ENCODE results near the gene SORCS2.

The SORCS2 gene

DNA sequence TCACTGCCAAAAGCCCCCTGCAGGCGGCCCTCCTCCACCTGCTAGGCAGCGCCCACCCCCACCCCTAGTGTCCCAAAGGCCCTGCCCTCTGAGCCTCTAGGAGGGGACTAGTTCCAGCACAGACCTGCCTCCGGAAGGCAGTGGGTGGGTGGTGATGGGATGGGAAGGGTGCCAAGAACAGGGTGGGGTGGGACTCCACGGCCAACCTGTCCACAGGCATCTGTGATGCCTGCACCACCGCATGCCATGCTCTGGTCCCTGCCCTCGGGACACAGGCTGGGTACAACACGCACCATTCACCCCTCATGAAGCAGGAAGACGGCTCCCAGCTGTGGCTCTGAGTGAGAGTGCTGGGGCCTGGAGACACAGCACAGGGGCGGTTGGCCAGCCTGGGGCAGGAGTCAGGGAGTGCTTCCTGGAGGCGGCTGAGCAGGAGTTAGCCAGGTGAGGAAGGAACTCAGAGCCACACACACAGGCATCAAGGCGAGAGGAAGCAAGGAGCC, 485.5 kb downstream of the SORCS2 start:
- TF ChIP-seq SIN3A (IDR thresholded peaks at IDR 0.05; ENCODE audit: borderline replicate concordance, insufficient read depth, low read length) (no peak), FOXP2 (optimal IDR thresholded peaks at IDR 0.05; ENCODE audit: borderline replicate concordance, extremely low read depth, extremely low read length, insufficient read depth) (no peak), REST (IDR thresholded peaks at IDR 0.05; ENCODE audit: insufficient read depth in 1 of 2, low read depth in 2 of 2, low read length in 2 of 2) (no peak), POLR2AphosphoS5 (IDR thresholded peaks at IDR 0.05; ENCODE audit: low read depth, low read length) (no peak), TAF1 (IDR thresholded peaks at IDR 0.05; ENCODE audit: borderline replicate concordance, insufficient read depth, low read length) (no peak)

DNA sequence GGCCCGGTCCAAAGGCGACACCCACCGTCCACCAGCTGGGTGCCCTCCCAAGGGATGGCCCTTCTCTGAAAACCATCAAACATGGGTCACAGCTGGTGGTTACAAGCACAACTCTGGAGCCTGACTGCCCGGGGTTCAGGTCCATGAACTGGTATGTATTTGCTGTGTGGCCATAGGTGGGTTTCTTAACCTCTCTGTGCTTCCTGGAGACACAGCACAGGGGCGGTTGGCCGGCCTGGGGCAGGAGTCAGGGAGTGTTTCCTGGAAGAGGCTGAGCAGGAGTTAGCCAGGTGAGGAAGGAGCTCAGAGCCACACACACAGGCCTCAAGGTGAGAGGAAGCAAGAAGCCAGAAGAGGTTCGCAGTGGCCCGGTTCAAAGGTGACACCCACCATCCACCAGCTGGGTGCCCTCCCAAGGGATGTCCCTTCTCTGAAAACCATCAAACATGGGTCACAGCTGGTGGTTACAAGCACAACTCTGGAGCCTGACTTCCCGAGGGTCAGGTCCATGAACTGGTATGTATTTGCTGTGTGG, 486.0 kb downstream of the SORCS2 start:
- no peak for TF ChIP-seq SIN3A (IDR thresholded peaks at IDR 0.05; ENCODE audit: borderline replicate concordance, insufficient read depth, low read length)
- TF ChIP-seq POLR2AphosphoS5 (IDR thresholded peaks at IDR 0.05; ENCODE audit: low read depth, low read length), result no peak
- no peak for TF ChIP-seq FOXP2 (optimal IDR thresholded peaks at IDR 0.05; ENCODE audit: borderline replicate concordance, extremely low read depth, extremely low read length, insufficient read depth)
- TF ChIP-seq REST (IDR thresholded peaks at IDR 0.05; ENCODE audit: insufficient read depth in 1 of 2, low read depth in 2 of 2, low read length in 2 of 2), result no peak
- no peak for TF ChIP-seq TAF1 (IDR thresholded peaks at IDR 0.05; ENCODE audit: borderline replicate concordance, insufficient read depth, low read length)

- TF ChIP-seq SIN3A (IDR thresholded peaks at IDR 0.05; ENCODE audit: borderline replicate concordance, insufficient read depth, low read length), result no peak
- TF ChIP-seq TAF1 (IDR thresholded peaks at IDR 0.05; ENCODE audit: borderline replicate concordance, insufficient read depth, low read length), result no peak
Measured at GRCh38 chr4:7679406-7680040, 487.2 kb downstream of the SORCS2 start.

DNA sequence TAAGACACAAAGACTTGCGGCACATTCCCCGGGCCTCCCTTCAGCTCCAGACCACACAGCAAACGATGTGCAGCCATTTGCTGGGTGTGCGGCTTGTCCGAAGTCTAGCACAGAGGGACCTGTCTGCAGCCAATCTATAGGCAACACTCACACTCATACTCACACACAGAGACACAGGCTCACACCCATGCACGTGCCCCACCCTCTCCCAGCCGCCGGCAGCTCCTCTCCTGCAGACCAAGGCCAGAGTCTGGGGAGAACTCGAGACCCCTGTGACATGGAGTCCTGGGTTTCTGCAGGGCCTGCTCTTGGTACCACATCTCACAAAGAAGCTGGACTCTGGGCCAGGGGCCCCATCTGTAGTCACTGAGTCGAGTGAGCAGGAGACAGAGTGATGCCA, 487.8 kb downstream of the SORCS2 start:
- TF ChIP-seq REST (IDR thresholded peaks at IDR 0.05; ENCODE audit: insufficient read depth in 1 of 2, low read depth in 2 of 2, low read length in 2 of 2), result no peak
- no peak for TF ChIP-seq POLR2AphosphoS5 (IDR thresholded peaks at IDR 0.05; ENCODE audit: low read depth, low read length)
- TF ChIP-seq TAF1 (IDR thresholded peaks at IDR 0.05; ENCODE audit: borderline replicate concordance, insufficient read depth, low read length), result no peak
- TF ChIP-seq SIN3A (IDR thresholded peaks at IDR 0.05; ENCODE audit: borderline replicate concordance, insufficient read depth, low read length), result no peak
- TF ChIP-seq FOXP2 (optimal IDR thresholded peaks at IDR 0.05; ENCODE audit: borderline replicate concordance, extremely low read depth, extremely low read length, insufficient read depth), result no peak

DNA sequence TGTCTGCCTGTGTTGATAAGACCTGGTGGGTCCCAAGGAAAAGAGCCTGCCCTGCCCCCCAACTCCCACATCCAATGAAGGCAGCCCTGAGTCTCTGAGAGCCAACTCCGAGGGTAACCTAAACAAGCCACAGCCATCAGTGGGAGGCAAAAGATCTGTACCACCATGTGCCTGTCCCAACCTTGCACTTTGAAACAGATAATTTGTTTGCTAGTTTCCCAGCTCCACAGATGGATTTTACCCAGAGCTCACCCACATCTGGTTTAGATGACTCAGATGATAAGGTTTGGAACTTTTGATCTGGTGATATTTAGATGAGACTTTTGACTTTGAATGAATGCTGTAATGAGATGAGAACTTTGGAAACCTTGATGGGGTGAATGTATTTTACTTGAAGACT, 488.4 kb downstream of the SORCS2 start:
- TF ChIP-seq SIN3A (IDR thresholded peaks at IDR 0.05; ENCODE audit: borderline replicate concordance, insufficient read depth, low read length) (no peak), TAF1 (IDR thresholded peaks at IDR 0.05; ENCODE audit: borderline replicate concordance, insufficient read depth, low read length) (no peak), FOXP2 (optimal IDR thresholded peaks at IDR 0.05; ENCODE audit: borderline replicate concordance, extremely low read depth, extremely low read length, insufficient read depth) (no peak), REST (IDR thresholded peaks at IDR 0.05; ENCODE audit: insufficient read depth in 1 of 2, low read depth in 2 of 2, low read length in 2 of 2) (no peak), POLR2AphosphoS5 (IDR thresholded peaks at IDR 0.05; ENCODE audit: low read depth, low read length) (no peak)

Measured in PFSK-1 (cell line).